NCI-H2107 treated with DMSO at 0.1 percent for 48 hours (cell line): ENCODE data around the gene LGALS16.
"Not testable (repeated sequence)": the region's sequence is repeated elsewhere in the genome, so short reads cannot be mapped to it uniquely, and the experiment has no call there.

Experiments
- DNase-seq: peaks from one replicate; lab custom pipeline; 2025; ENCODE audit not compliant: unreplicated experiment; lab: John Stamatoyannopoulos, UW

LGALS16 gene

GRCh38 chr19:39655613-39656012, at the start of gene LGALS16:
LGALS16 (plus strand) TSS chr19:39655913; CDS start chr19:39655962, 49 bp downstream.
- DNase-seq = no peak

GRCh38 chr19:39607021-39607420, 48.7 kb upstream of the LGALS16 start:
- no peak for DNase-seq

- no peak for DNase-seq
Observed at GRCh38 chr19:39607561-39607960, 48.2 kb upstream of the LGALS16 start.

GRCh38 chr19:39613597-39613996, 42.1 kb upstream of the LGALS16 start:
- no peak for DNase-seq

GRCh38 chr19:39617745-39618144, 38.0 kb upstream of the LGALS16 start:
- DNase-seq = no peak

GRCh38 chr19:39623946-39624345, 31.8 kb upstream of the LGALS16 start:
- DNase-seq = no peak

- not testable (repeated sequence) for DNase-seq
Observed at GRCh38 chr19:39627631-39628030, 28.1 kb upstream of the LGALS16 start.

- DNase-seq = no peak
Observed at GRCh38 chr19:39631178-39631577, 24.5 kb upstream of the LGALS16 start.

- no peak for DNase-seq
Observed at GRCh38 chr19:39631626-39632025, 24.1 kb upstream of the LGALS16 start.

- no peak for DNase-seq
Observed at GRCh38 chr19:39637891-39638290, 17.8 kb upstream of the LGALS16 start.

- DNase-seq = no peak
Observed at GRCh38 chr19:39641773-39642172, 13.9 kb upstream of the LGALS16 start.

- DNase-seq = no peak
Observed at GRCh38 chr19:39643591-39643990, 12.1 kb upstream of the LGALS16 start.

GRCh38 chr19:39645800-39646411, 9.8 kb upstream of the LGALS16 start:
- DNase-seq = no peak

GRCh38 chr19:39647918-39648317, 7.8 kb upstream of the LGALS16 start:
- DNase-seq = no peak

- DNase-seq = no peak
Observed at GRCh38 chr19:39659791-39660190, 4.1 kb downstream of the LGALS16 start.

GRCh38 chr19:39660661-39661060, 4.9 kb downstream of the LGALS16 start:
- no peak for DNase-seq

- DNase-seq = no peak
Observed at GRCh38 chr19:39661565-39661964, 5.9 kb downstream of the LGALS16 start.

- DNase-seq = not testable (repeated sequence)
Observed at GRCh38 chr19:39669860-39670259, 14.1 kb downstream of the LGALS16 start.

GRCh38 chr19:39670998-39671397, 15.3 kb downstream of the LGALS16 start:
- DNase-seq = no peak

GRCh38 chr19:39671739-39672363, 16.1 kb downstream of the LGALS16 start:
- peak; percentile 62 for DNase-seq

- no peak for DNase-seq
Observed at GRCh38 chr19:39672473-39672872, 16.8 kb downstream of the LGALS16 start.

GRCh38 chr19:39673862-39674261, 18.1 kb downstream of the LGALS16 start:
- DNase-seq = not testable (repeated sequence)

- no peak for DNase-seq
Observed at GRCh38 chr19:39676004-39676403, 20.3 kb downstream of the LGALS16 start.
